OCI-LY7 (cell line): Measurements from ENCODE around the gene CCDC32.

Source experiments
- CTCF ChIP-seq: fragments of 200-600 bp; sonication (generic); conservative IDR thresholded peaks from 2 replicates; pipeline ENCODE4 v1.5.1; 2014; ENCODE audit warnings: mild to moderate bottlenecking, antibody characterized with exemption, low read length, moderate library complexity, mixed read lengths
- EZH2phosphoT487 ChIP-seq: fragments of 200-600 bp; sonication (generic); IDR thresholded peaks from 2 replicates; pipeline ENCODE4 v1.6.1; 2018; ENCODE audit warnings: low read depth, borderline replicate concordance, mild to moderate bottlenecking, mixed run types, antibody characterized with exemption, low read length, moderate library complexity, mixed read lengths

GRCh38 chr15:40603935-40604334 is 39.1 kb upstream of the CCDC32 start:
- TF ChIP-seq EZH2phosphoT487 (no peak), CTCF (no peak)
